Osteoblast (primary cell): Measurements from ENCODE around the gene SGO2. TPM values are rescaled to one million over a fixed set of nuclear protein-coding genes. Genes with fewer than 3 reads are reported as not detected.

ENCODE experiments used
- DNase-seq: peaks from one replicate; pipeline ENCODE4 v3.0.0; 2011; ENCODE audit warnings: low spot score, mixed read lengths; ENCODE audit not compliant: insufficient read length; ENCODE audit errors: missing footprints
- H2AFZ ChIP-seq: 2 replicates; pipeline ENCODE4 v1.6.0; 2011; ENCODE audit warnings: mild to moderate bottlenecking, low read length
- H3K27ac ChIP-seq: 2 replicates; pipeline ENCODE4 v1.5.1; 2011; ENCODE audit warnings: mild to moderate bottlenecking, low read depth, low read length, moderate library complexity
- H3K27me3 ChIP-seq: 2 replicates; pipeline ENCODE4 v1.6.0; 2012; ENCODE audit warnings: mild to moderate bottlenecking, control low read depth, inconsistent platforms, low read length, moderate library complexity; ENCODE audit not compliant: insufficient read depth
- H3K36me3 ChIP-seq: 2 replicates; pipeline ENCODE4 v1.5.1; 2011; ENCODE audit warnings: mild to moderate bottlenecking, low read length, control low read depth, moderate library complexity; ENCODE audit not compliant: insufficient read depth
- H3K4me1 ChIP-seq: 2 replicates; pipeline ENCODE4 v1.5.1; 2011; ENCODE audit warnings: mild to moderate bottlenecking, low read length, control low read depth, moderate library complexity; ENCODE audit not compliant: insufficient read depth
- H3K4me2 ChIP-seq: 2 replicates; pipeline ENCODE4 v1.6.0; 2011; ENCODE audit warnings: mild to moderate bottlenecking, low read length; ENCODE audit not compliant: insufficient read depth
- H3K4me3 ChIP-seq: fragments of 200-600 bp; sonication (generic); 3 replicates; pipeline ENCODE4 v1.5.1; 2012; ENCODE audit warnings: mild to moderate bottlenecking, low read length, inconsistent platforms; ENCODE audit not compliant: insufficient read depth
- H3K79me2 ChIP-seq: 2 replicates; pipeline ENCODE4 v1.6.0; 2012; ENCODE audit warnings: mild to moderate bottlenecking, low read length, control low read depth, inconsistent platforms; ENCODE audit not compliant: insufficient read depth
- H3K9me3 ChIP-seq: 2 replicates; pipeline ENCODE4 v1.5.1; 2011; ENCODE audit warnings: low read depth, low read length, control low read depth
- H4K20me1 ChIP-seq: 2 replicates; pipeline ENCODE4 v1.6.0; 2012; ENCODE audit warnings: mild to moderate bottlenecking, low read length, control low read depth; ENCODE audit not compliant: insufficient read depth
- CTCF ChIP-seq: IDR thresholded peaks from 2 replicates; pipeline ENCODE4 v1.5.1; 2011; ENCODE audit warnings: mild to moderate bottlenecking, low read depth, low read length, moderate library complexity; ENCODE audit errors: extremely low read depth
- total RNA-seq: library from RNA; depleted of rRNA; stranded (reverse); fragments of >200 nt; gene quantifications from 2 replicates; pipeline ENCODE4 v1.2.3, GENCODE V29; 2012

The SGO2 gene
- total RNA-seq, 1 donor: 4.0 TPM

- H2AFZ ChIP-seq: no peak overlapping the region
- H3K9me3 ChIP-seq: no peaks in the 10 kb centered on the region
- TF ChIP-seq CTCF: no peak
- no peaks in the 10 kb centered on the region for H4K20me1 ChIP-seq
- peaks cover 3% of the 10 kb centered on the region for H3K27me3 ChIP-seq
- no peak overlapping the region for H3K4me2 ChIP-seq
- H3K36me3 ChIP-seq: peaks cover 4% of the 10 kb centered on the region
- H3K27ac ChIP-seq: no peak overlapping the region
- H3K79me2 ChIP-seq: peaks cover 25% of the 10 kb centered on the region
- peaks cover 11% of the 10 kb centered on the region for H3K4me1 ChIP-seq
- no peak overlapping the region for H3K4me3 ChIP-seq
- DNase-seq: no peak
Measured at GRCh38 chr2:200507179-200507578, 18.8 kb upstream of the SGO2 start.

- H4K20me1 ChIP-seq: no peaks in the 10 kb centered on the region
- peaks cover 17% of the 10 kb centered on the region for H3K79me2 ChIP-seq
- peak overlapping the region; percentile 87 for H3K4me3 ChIP-seq
- H3K27ac ChIP-seq: peak overlapping the region; percentile 31
- H3K4me1 ChIP-seq: peaks cover 11% of the 10 kb centered on the region
- no peaks in the 10 kb centered on the region for H3K36me3 ChIP-seq
- H3K9me3 ChIP-seq: no peaks in the 10 kb centered on the region
- no peak for TF ChIP-seq CTCF
- H3K27me3 ChIP-seq: peaks cover 21% of the 10 kb centered on the region
- DNase-seq: peak; percentile 55
- H2AFZ ChIP-seq: peak overlapping the region; percentile 83
- peak overlapping the region; percentile 89 for H3K4me2 ChIP-seq
Measured at GRCh38 chr2:200509235-200509611, 16.8 kb upstream of the SGO2 start.

- Histone ChIP-seq H4K20me1 (no peaks in the 10 kb centered on the region), H3K27me3 (peaks cover 25% of the 10 kb centered on the region), H2AFZ (peak within 1 kb of the TSS; percentile 92), H3K27ac (peak within 1 kb of the TSS; percentile 31), H3K4me3 (peak within 1 kb of the TSS; percentile 87), H3K9me3 (no peaks in the 10 kb centered on the region), H3K4me1 (peaks cover 11% of the 10 kb centered on the region), H3K36me3 (no peaks in the 10 kb centered on the region), H3K4me2 (peak within 1 kb of the TSS; percentile 89), H3K79me2 (peaks cover 17% of the 10 kb centered on the region)
- peak; percentile 67 for TF ChIP-seq CTCF
- peak; percentile 99 for DNase-seq
Measured at GRCh38 chr2:200509612-200510433, 16.2 kb upstream of the SGO2 start, which contains the start of gene KCTD18. Gene KCTD18, minus strand, starts transcription at chr2:200510068. Its CDS starts 3,052 bp downstream, at chr2:200507016.

GRCh38 chr2:200515155-200515554, 10.9 kb upstream of the SGO2 start:
- no peaks in the 10 kb centered on the region for H3K36me3 ChIP-seq
- DNase-seq: no peak
- H4K20me1 ChIP-seq: no peaks in the 10 kb centered on the region
- H3K79me2 ChIP-seq: peaks cover 3% of the 10 kb centered on the region
- H3K9me3 ChIP-seq: peaks cover 1% of the 10 kb centered on the region
- H2AFZ ChIP-seq: no peak overlapping the region
- peaks cover 4% of the 10 kb centered on the region for H3K4me1 ChIP-seq
- no peak overlapping the region for H3K4me3 ChIP-seq
- TF ChIP-seq CTCF: no peak
- H3K27me3 ChIP-seq: peaks cover 33% of the 10 kb centered on the region
- no peak overlapping the region for H3K27ac ChIP-seq
- no peak overlapping the region for H3K4me2 ChIP-seq
